Activated CD8-positive, alpha-beta memory T cell treated with anti-CD3 and anti-CD28 coated beads for 36 hours (primary cell): Measurements from ENCODE around the gene MAPK8IP2. TPM values are rescaled to one million over a fixed set of nuclear protein-coding genes. Genes with fewer than 3 reads are reported as not detected.

Experiments
- CTCF ChIA-PET: fragments of 350-600 bp; sonication (Branson Sonifier 250); formaldehyde crosslinking; loops from one replicate; lab custom pipeline; 2021; ENCODE audit warnings: antibody characterized with exemption; lab: Charles Lee
- POLR2A ChIA-PET: fragments of 350-600 bp; sonication (Branson Sonifier 250); formaldehyde crosslinking; loops from one replicate; lab custom pipeline; 2021; ENCODE audit warnings: antibody characterized with exemption; lab: Charles Lee
- total RNA-seq, 2 experiments: library from RNA; stranded (reverse); gene quantifications; one replicate each; pipeline ENCODE4 v1.2.3, GENCODE V29; 2021

Gene MAPK8IP2
- total RNA-seq, 2 experiments from 2014 or later: 0.08 to 0.11 TPM

GRCh38 chr22:50572965-50573364 lies 27.6 kb upstream of the MAPK8IP2 start:
- CTCF ChIA-PET: interaction anchor here (1.0 to 1.7 kb wide), 3 partner anchors 10 to 75 kb away, joined by 3 to 4 read pairs (median 3); partner anchors contain the start of gene SYCE3
- POLR2A ChIA-PET: interaction anchor here (1.0 kb wide), 1 partner anchor 49 kb away, joined by 10 read pairs; no protein-coding TSS in a partner anchor

GRCh38 chr22:50573491-50574382 lies 26.9 kb upstream of the MAPK8IP2 start:
- ChIA-PET POLR2A (interaction anchor here (0.5 kb wide), 1 partner anchor 49 kb away, joined by 3 read pairs; no protein-coding TSS in a partner anchor), CTCF (interaction anchor here (1.2 to 1.7 kb wide), 2 partner anchors 11 to 26 kb away, joined by 3 read pairs; partner anchors contain the start of gene SYCE3)

GRCh38 chr22:50574383-50574755 lies 26.2 kb upstream of the MAPK8IP2 start:
- POLR2A ChIA-PET: no interaction called here
- CTCF ChIA-PET: interaction anchor here (0.8 to 1.2 kb wide), 2 partner anchors 11 to 47 kb away, joined by 3 read pairs; partner anchors contain the start of gene SYCE3

- ChIA-PET CTCF (interaction anchor here (1.0 to 1.4 kb wide), 2 partner anchors 11 to 12 kb away, joined by 3 read pairs; partner anchors contain the start of gene SYCE3), POLR2A (interaction anchor here (0.6 kb wide), 1 partner anchor 50 kb away, joined by 5 read pairs; the partner anchor contains the start of gene SCO2)
Observed at GRCh38 chr22:50575426-50575941, 25.1 kb upstream of the MAPK8IP2 start.

- POLR2A ChIA-PET: interaction anchor here (0.9 kb wide), 1 partner anchor 13 kb away, joined by 3 read pairs; the partner anchor contains the start of gene SYCE3
Observed at GRCh38 chr22:50576070-50576469, 24.5 kb upstream of the MAPK8IP2 start.

DNA sequence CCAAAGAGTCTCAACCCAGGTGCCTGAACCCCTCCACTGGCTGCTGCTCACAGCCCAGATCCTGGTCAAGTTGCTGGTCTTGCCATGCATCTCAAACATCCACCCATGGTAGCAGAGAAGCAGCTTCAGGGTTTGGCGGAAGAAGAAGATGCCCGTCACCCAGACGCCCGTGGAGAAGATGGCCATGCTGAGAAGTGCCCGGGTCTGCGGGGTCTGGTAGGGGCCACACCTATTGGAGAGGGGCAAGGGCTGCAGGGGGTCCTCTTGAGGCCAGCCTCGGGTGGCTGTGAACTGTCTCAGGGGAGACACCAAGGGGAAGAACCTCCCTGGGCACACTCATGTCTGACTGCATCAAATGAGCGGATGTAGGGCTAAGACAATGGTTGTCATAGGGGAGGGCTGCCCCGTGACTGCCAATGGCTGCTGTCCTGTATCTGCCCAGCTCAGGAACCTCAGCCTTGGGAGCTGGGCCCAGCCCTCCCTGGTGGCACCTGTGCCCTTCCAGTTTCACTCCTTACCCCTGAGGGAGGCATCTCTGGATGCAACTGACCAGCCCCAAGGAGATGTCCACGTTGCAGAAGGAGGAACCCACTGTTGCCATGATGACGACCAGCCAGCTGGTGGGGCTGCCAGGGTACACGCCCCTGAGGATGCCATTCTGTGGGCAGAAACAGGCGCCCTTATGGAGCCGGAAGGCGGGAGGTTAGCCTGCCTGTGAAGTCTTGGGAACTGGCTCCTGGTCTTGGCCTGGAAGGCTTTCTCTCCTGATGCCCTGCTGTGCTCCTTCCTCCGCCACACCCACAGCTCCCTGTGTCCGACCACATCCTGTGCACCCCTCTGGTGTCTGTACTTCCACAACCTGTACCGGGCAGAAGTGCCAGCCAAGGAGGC lies 23.5 kb upstream of the MAPK8IP2 start:
- CTCF ChIA-PET: interaction anchor here (1.6 kb wide), 1 partner anchor 14 kb away, joined by 8 read pairs; the partner anchor contains the start of gene SYCE3
- POLR2A ChIA-PET: interaction anchor here (0.9 kb wide), 1 partner anchor 14 kb away, joined by 3 read pairs; the partner anchor contains the start of gene SYCE3

More at GRCh38 chr22:50576070-50576469, 24.5 kb upstream of the MAPK8IP2 start:
- CTCF ChIA-PET: interaction anchor here (1.4 to 1.6 kb wide), 2 partner anchors 12 to 13 kb away, joined by 3 to 8 read pairs; partner anchors contain the start of gene SYCE3

GRCh38 chr22:50577697-50577986 lies 23.0 kb upstream of the MAPK8IP2 start:
- ChIA-PET CTCF (interaction anchor here (0.9 to 1.6 kb wide), 2 partner anchors 15 to 79 kb away, joined by 3 to 8 read pairs; partner anchors contain the start of gene SYCE3), POLR2A (no interaction called here)

DNA sequence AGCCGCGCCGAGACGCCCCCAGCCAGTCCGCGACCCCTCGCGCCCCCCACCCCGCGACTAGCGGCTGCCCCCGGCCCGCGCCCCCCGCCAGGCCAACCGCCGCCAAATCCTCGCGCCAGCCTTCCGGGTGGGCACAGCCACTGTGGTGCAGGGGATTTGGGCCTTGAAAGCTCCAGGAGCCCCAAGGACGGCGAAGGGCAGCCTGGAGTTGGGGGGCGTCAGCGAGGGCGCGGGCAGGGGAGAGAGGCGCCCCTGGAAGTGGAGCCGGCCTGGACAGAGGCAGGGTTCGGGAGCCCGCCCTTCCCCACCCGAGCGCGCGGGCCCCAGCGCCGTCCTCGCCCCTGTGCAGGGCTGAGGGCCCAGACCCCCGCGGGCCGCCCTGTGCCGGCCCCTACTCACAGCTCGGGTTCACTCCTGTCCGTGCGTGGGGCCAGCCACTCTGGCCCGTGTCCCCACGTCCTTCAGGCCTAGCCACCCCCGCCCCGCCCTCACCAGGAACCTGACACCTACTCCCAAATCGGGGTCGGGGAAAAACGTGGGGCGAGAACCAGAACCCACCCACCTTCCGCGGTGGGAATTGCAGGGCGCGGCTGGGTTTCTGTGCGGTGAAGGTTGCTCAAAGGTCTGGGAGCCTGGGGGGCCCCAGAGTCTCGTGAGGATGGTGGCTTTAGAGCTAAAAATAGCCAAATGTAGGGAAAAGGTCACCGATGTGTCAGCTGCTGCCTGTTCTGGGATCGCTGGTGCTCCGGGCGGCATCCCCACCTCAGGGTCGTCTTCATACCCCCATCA lies 22.4 kb upstream of the MAPK8IP2 start, which contains the start of gene CPT1B:
Gene CPT1B (minus strand): TSS at position 441 of the 789 bp plus-strand sequence. CDS start 512 bp downstream, outside the sequence.
- ChIA-PET POLR2A (interaction anchor here (0.9 kb wide), 1 partner anchor 334 kb away, joined by 3 read pairs; no protein-coding TSS in a partner anchor), CTCF (interaction anchor here (0.6 to 1.6 kb wide), 4 partner anchors 9 to 80 kb away, joined by 3 to 8 read pairs (median 3); partner anchors contain the start of gene SYCE3)

DNA sequence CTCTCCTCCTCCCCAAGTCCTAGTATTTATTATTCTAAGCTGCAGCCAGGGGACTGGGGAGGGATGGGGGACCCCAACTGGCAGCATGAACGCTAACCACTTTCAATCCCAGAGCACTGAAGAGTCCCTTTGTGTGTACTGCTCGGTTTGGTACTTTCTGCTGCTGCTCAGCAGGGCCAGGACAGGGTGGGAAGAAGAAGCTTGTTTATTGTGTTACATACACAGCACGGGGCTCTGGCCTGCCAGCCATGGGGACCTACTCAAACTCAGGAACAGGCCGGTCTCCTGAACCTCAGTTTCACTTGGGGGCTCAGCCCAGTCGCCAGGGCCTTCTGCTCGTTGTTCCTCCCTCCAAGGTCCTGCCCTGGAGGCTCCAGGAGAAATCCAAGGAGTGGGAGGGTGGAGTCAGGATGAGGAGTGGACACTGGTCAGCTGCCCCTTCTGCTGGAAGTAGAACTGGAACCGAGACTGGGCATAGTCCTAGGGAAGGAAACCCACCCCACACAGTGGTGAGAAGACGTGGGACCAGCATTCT lies 21.8 kb upstream of the MAPK8IP2 start:
- CTCF ChIA-PET: interaction anchor here (0.6 to 1.0 kb wide), 2 partner anchors 8 to 41 kb away, joined by 3 read pairs; no protein-coding TSS in a partner anchor
- POLR2A ChIA-PET: interaction anchor here (0.6 to 0.9 kb wide), 2 partner anchors 30 to 335 kb away, joined by 3 read pairs; no protein-coding TSS in a partner anchor

DNA sequence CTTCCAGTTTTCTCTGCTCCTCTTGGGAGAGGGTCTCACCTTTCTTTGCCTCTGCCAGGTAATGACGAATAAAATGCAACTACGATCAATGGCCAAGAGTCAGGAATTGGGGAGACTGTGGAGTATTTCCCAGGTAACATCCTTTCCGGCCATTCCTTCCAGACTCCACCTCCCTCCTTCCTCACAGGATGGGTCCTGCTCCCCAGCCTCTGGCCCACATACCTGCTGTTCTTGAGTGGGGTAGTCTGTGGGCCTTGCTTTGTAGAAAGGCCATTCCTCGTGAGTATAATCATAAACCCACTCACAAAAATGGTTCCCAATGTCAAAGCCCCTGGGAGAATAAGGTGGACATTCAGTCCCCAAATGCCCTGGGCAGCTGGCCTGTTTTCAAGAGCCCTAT lies 20.8 kb upstream of the MAPK8IP2 start:
- ChIA-PET POLR2A (no interaction called here), CTCF (no interaction called here)

GRCh38 chr22:50581031-50581949 lies 19.3 kb upstream of the MAPK8IP2 start:
- POLR2A ChIA-PET: interaction anchor here (1.0 to 1.9 kb wide), 2 partner anchors 33 to 50 kb away, joined by 3 to 7 read pairs; no protein-coding TSS in a partner anchor
- CTCF ChIA-PET: interaction anchor here (0.7 to 3.1 kb wide), 4 partner anchors 9 to 111 kb away, joined by 3 to 21 read pairs (median 3); partner anchors contain the start of gene SYCE3

GRCh38 chr22:50581950-50582492 lies 18.6 kb upstream of the MAPK8IP2 start:
- POLR2A ChIA-PET: interaction anchor here (1.0 to 1.9 kb wide), 2 partner anchors 34 to 51 kb away, joined by 3 to 7 read pairs; no protein-coding TSS in a partner anchor
- CTCF ChIA-PET: interaction anchor here (1.0 to 3.1 kb wide), 5 partner anchors 8 to 84 kb away, joined by 3 to 21 read pairs (median 3); partner anchors contain the start of genes SCO2 and SYCE3

- CTCF ChIA-PET: interaction anchor here (1.0 to 3.1 kb wide), 4 partner anchors 19 to 85 kb away, joined by 3 to 21 read pairs (median 5); partner anchors contain the start of genes SCO2 and SYCE3
- POLR2A ChIA-PET: interaction anchor here (0.6 to 1.9 kb wide), 5 partner anchors 35 to 74 kb away, joined by 3 to 7 read pairs (median 3); partner anchors contain the start of genes NCAPH2 and TYMP
Observed at GRCh38 chr22:50582493-50583293, 17.9 kb upstream of the MAPK8IP2 start, which contains the start of gene CHKB. TSS of gene CHKB (minus strand) at chr22:50582849. CDS start at chr22:50582781, 68 bp downstream.

GRCh38 chr22:50583294-50583861 lies 17.2 kb upstream of the MAPK8IP2 start:
- ChIA-PET CTCF (interaction anchor here (1.6 to 3.1 kb wide), 2 partner anchors 20 to 58 kb away, joined by 7 to 21 read pairs; partner anchors contain the start of genes SCO2 and SYCE3), POLR2A (interaction anchor here (0.6 to 1.9 kb wide), 5 partner anchors 35 to 75 kb away, joined by 3 to 7 read pairs (median 5); partner anchors contain the start of genes NCAPH2 and TYMP)
